Kidney epithelial cell (primary cell): ENCODE data around the gene ANO8. TPM values are rescaled to one million over a fixed set of nuclear protein-coding genes. Genes with fewer than 3 reads are reported as not detected.

Source experiments
- DNase-seq: peaks from one replicate; pipeline ENCODE4 v3.0.0-alpha.2; 2010; ENCODE audit warnings: low read depth
- H3K27me3 ChIP-seq: 2 replicates; pipeline ENCODE4 v1.6.0; 2011; ENCODE audit warnings: low read length; ENCODE audit not compliant: control insufficient read depth, insufficient read depth
- H3K36me3 ChIP-seq: 2 replicates; pipeline ENCODE4 v1.5.1; 2011; ENCODE audit warnings: low read length; ENCODE audit not compliant: control insufficient read depth, insufficient read depth
- H3K4me3 ChIP-seq: 2 replicates; pipeline ENCODE4 v1.5.1; 2011; ENCODE audit warnings: low read depth, mild to moderate bottlenecking, control low read depth, low read length
- total RNA-seq: library from RNA; depleted of rRNA; stranded (reverse); fragments of >200 nt; gene quantifications from 2 replicates; pipeline ENCODE4 v1.2.3, GENCODE V29; 2015
- TF ChIP-seq, protein P1 (sequence below): IDR thresholded peaks from 2 replicates; pipeline ENCODE4 v1.5.1; 2011; ENCODE audit warnings: mild to moderate bottlenecking, moderate library complexity, low read length, control low read depth, inconsistent platforms; ENCODE audit not compliant: insufficient read depth, poor library complexity, severe bottlenecking

ANO8 gene
- total RNA-seq, 1 donor from 2014 or later, result 6.9 TPM

- no peak for DNase-seq
- TF ChIP-seq, protein P1, sequence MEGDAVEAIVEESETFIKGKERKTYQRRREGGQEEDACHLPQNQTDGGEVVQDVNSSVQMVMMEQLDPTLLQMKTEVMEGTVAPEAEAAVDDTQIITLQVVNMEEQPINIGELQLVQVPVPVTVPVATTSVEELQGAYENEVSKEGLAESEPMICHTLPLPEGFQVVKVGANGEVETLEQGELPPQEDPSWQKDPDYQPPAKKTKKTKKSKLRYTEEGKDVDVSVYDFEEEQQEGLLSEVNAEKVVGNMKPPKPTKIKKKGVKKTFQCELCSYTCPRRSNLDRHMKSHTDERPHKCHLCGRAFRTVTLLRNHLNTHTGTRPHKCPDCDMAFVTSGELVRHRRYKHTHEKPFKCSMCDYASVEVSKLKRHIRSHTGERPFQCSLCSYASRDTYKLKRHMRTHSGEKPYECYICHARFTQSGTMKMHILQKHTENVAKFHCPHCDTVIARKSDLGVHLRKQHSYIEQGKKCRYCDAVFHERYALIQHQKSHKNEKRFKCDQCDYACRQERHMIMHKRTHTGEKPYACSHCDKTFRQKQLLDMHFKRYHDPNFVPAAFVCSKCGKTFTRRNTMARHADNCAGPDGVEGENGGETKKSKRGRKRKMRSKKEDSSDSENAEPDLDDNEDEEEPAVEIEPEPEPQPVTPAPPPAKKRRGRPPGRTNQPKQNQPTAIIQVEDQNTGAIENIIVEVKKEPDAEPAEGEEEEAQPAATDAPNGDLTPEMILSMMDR, result no peak
- Histone ChIP-seq H3K27me3 (no peaks in the 10 kb centered on the region), H3K36me3 (peaks cover 3% of the 10 kb centered on the region), H3K4me3 (no peak overlapping the region)
These were observed 20.6 kb downstream of the ANO8 start for GRCh38 chr19:17314007-17314593.

- Histone ChIP-seq H3K27me3 (no peaks in the 10 kb centered on the region), H3K4me3 (no peak overlapping the region), H3K36me3 (peaks cover 3% of the 10 kb centered on the region)
- no peak for DNase-seq
- TF ChIP-seq, protein P1, result no peak
These were observed 22.2 kb downstream of the ANO8 start for GRCh38 chr19:17312189-17313113.

DNA sequence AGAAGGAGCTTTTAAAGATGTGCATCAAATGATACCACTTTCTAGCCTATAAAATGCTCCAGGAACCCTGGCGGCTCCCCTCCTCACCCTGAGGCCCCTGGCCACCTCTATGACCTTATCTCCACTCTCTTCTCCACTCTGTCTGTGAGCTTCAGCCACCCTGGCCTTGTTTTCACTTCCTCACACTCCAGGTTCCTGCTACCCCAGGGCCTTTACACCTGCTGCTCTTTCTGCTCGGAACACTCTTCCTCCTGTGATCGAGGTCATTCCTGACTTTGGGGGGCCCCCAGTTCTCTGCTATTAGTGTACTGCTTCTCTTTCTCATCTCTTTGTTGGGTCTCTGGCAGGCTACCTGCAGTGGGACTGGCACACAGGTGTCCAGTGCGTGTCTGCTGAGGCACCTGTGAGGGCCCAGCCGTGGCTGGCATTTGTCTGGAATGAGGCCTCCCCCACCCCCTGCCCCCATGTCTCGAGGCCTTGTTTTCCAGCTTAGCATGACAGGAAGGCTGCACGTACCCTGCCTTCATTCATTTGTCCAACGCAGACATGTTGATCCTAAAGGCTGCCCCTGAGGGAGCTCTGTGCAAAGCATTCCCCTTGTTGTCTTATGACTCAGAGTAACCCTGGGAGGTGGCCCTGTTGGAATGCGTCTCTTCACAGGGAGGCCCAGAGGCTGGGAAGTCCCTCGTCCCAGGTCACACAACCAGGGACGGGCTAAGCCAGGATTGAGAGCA lies 23.0 kb downstream of the ANO8 start:
- H3K36me3 ChIP-seq, result peaks cover 3% of the 10 kb centered on the region
- H3K4me3 ChIP-seq, result no peak overlapping the region
- DNase-seq, result peak; percentile 63
- H3K27me3 ChIP-seq, result no peaks in the 10 kb centered on the region
- TF ChIP-seq, protein P1, result no peak

- TF ChIP-seq, protein P1, result no peak
- H3K36me3 ChIP-seq, result peaks cover 3% of the 10 kb centered on the region
- DNase-seq, result no peak
- H3K4me3 ChIP-seq, result peak overlapping the region; percentile 92
- no peaks in the 10 kb centered on the region for H3K27me3 ChIP-seq
These were observed 24.6 kb downstream of the ANO8 start for GRCh38 chr19:17309965-17310461.

- Histone ChIP-seq H3K36me3 (peaks cover 3% of the 10 kb centered on the region), H3K4me3 (peak within 1 kb of the TSS; percentile 92), H3K27me3 (no peaks in the 10 kb centered on the region)
- TF ChIP-seq, protein P1, result no peak
- peak; percentile 100 for DNase-seq
These were observed 25.3 kb downstream of the ANO8 start, which contains the start of gene DDA1 for GRCh38 chr19:17309198-17309964. Gene DDA1 (plus strand): TSS chr19:17309563. CDS start chr19:17309655, 92 bp downstream.
